Mucosa of descending colon (tissue), 3 donors: ENCODE results near the gene KCNQ2. TPM values are rescaled to one million over a fixed set of nuclear protein-coding genes. Genes with fewer than 3 reads are reported as not detected.

ENCODE experiments used
- ATAC-seq: fragments of 200-7000 bp; cut with Tn5 transposase; one replicate; pipeline ENCODE4 v1.9.1; 2020; ENCODE audit warnings: mild to moderate bottlenecking, moderate library complexity
- DNase-seq, 3 donors: peaks; one replicate each; pipeline ENCODE4 v3.0.0-alpha.2; 2020
- H3K36me3 ChIP-seq: fragments of 200-600 bp; one replicate; pipeline ENCODE4 v1.8.0; 2021; ENCODE audit warnings: low read depth, mild to moderate bottlenecking
- H3K4me1 ChIP-seq: fragments of 200-600 bp; one replicate; pipeline ENCODE4 v1.8.0; 2021; ENCODE audit warnings: low read depth, mild to moderate bottlenecking
- H3K4me3 ChIP-seq: fragments of 200-600 bp; one replicate; pipeline ENCODE4 v1.8.0; 2021; ENCODE audit warnings: mild to moderate bottlenecking
- H3K9me3 ChIP-seq: fragments of 200-600 bp; one replicate; pipeline ENCODE4 v1.8.0; 2021; ENCODE audit warnings: mild to moderate bottlenecking
- CTCF ChIP-seq: fragments of 200-600 bp; IDR thresholded peaks from one replicate; pipeline ENCODE4 v1.8.0; 2022; ENCODE audit warnings: antibody characterized with exemption, mild to moderate bottlenecking
- intact Hi-C, 2 donors: fragments of 100-400 bp; cut with DNase I in 1 of 2; cut with micrococcal nuclease in 1 of 2; formaldehyde crosslinking; loops; one replicate each; pipeline versions ENCODE4 v1.11.0 to v1.11.1; 2022; cut with DNase I, micrococcal nuclease
- total RNA-seq, 3 donors: library from RNA; stranded (reverse); fragmentation: NEBNext Ultra II Directional in 2 of 3; extraction: Animal tissue kit (Norgen Biotek cat#: 25700) in 2 of 3; gene quantifications; one replicate each; pipeline versions ENCODE4 v1.2.1 to v1.2.4, GENCODE V29; 2021 to 2023
- donor health status: DM: no; HTN: no; CAD: no; lungs with moderate emphysema.
- donor health status: DM: no; HTN: no; CAD: no.
- donor health status: DM: no; HTN: yes; CAD: no.

The KCNQ2 gene
- total RNA-seq, 3 donors from 2014 or later: 1.4 TPM; not detected in 2

GRCh38 chr20:63370618-63371187 is 101.8 kb downstream of the KCNQ2 start:
- intact Hi-C loops: no loop called here
- Histone ChIP-seq H3K36me3 (no peaks in the 10 kb centered on the region), H3K9me3 (no peaks in the 10 kb centered on the region), H3K4me1 (no peaks in the 10 kb centered on the region), H3K4me3 (no peak overlapping the region)
- no peak for TF ChIP-seq CTCF
- ATAC-seq: no peak
- no peak for DNase-seq

DNA sequence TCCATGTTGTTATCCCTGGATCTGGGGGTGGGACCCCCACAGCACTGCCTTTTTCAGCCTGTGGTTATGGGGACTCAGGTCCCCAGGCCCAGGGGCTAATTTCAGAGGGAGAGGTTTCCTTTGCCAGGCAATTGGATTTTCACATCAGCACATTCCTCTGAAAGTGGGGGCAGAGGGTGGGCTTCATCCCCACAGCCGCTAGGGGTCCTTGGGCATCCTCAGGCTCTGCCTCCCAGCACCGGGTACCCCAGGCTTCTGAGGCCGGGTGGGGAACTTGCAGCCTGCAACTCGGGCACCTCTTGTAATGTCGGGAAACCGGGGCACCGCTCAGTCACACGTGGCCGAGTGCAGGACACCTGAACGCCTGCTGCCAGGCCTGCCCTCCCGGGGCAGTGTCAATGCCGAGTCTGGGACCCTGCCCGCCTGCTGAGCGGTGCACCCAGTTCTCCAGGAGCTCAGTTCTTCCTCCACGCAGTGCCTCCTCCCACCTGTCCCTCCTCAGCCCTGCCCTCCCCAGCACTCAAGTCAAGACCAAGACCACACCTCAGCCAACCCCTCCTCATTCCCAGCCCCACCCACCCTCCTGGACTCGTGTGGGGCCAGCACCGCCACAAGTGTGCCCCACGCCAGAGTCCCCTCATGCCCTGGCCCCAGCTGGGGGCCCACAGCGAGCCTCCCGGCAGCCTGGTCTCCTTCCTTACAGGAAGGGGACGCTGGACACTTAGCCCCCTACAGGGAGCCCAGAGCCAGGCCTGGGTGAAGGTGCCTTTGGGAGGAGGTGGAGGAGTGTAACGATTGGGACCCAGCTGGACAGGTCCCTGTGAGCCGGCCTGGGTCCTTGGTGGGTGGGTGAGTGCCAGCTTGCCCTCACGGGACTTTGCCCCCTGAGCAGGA is 102.5 kb downstream of the KCNQ2 start:
- ATAC-seq: no peak
- intact Hi-C loops: no loop called here
- Histone ChIP-seq H3K36me3 (no peaks in the 10 kb centered on the region), H3K4me3 (no peak overlapping the region), H3K4me1 (no peaks in the 10 kb centered on the region), H3K9me3 (no peaks in the 10 kb centered on the region)
- TF ChIP-seq CTCF: no peak
- no peak for DNase-seq

- H3K4me3 ChIP-seq: no peak overlapping the region
- ATAC-seq (no peak), DNase-seq (no peak)
- no peaks in the 10 kb centered on the region for H3K9me3 ChIP-seq
- TF ChIP-seq CTCF: no peak
- intact Hi-C loops: no loop called here
- no peaks in the 10 kb centered on the region for H3K36me3 ChIP-seq
- no peaks in the 10 kb centered on the region for H3K4me1 ChIP-seq
Measured at GRCh38 chr20:63369024-63369530, 103.4 kb downstream of the KCNQ2 start.

DNA sequence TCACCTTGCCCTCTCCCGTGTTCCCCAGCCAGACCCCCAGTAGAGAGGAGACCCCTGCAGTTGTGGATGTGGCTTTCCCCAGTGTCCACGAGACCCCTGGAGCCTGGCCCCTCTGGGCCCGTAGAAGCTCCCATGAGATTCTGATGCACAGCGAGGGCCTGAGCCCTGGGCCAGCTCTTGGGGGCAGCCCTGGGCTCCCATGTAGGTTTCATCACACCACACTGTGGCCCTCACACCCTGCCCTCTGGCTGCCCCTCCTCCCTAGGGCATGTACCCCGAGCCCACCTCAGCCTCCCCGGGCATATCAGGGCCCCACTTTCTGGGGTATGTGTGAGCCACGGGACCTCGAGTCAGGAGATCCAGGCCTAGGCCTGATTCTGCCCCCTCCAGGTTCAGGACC is 104.3 kb downstream of the KCNQ2 start:
- Histone ChIP-seq H3K4me1 (no peaks in the 10 kb centered on the region), H3K36me3 (no peaks in the 10 kb centered on the region), H3K9me3 (no peaks in the 10 kb centered on the region), H3K4me3 (no peak overlapping the region)
- intact Hi-C loops: no loop called here
- no peak for DNase-seq
- no peak for TF ChIP-seq CTCF
- no peak for ATAC-seq

DNA sequence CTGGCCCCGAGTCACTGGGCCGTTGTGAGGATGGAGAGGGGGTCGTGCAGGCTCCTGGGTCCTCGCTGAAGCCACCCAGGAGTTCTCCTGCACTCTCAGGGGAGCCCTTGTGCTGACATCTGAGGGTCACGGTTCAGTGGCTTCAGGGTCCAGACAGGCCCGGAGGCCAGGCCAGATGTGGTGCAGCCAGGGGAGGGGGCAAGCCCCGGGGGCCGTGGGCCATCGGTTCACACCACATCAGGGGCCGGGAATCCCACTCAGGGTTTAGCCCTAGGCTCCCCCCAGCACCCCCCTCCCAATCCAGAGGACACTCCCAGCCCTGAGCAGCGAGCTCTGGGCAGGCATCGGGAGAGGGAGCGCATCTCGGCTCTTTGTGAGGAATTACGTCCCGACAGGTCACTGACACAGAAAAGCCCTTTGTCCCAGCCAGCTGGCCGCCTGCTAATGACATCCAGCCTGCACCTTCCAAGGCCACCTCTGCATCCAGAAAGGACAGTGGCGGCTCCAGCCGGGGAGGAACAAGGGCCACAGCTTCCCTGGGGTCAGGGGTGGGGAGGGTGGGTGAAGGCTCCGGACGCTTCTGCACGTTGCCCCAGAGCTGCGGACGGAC is 104.9 kb downstream of the KCNQ2 start:
- ATAC-seq (no peak), DNase-seq (no peak)
- no peaks in the 10 kb centered on the region for H3K9me3 ChIP-seq
- no peaks in the 10 kb centered on the region for H3K36me3 ChIP-seq
- H3K4me3 ChIP-seq: no peak overlapping the region
- TF ChIP-seq CTCF: no peak
- intact Hi-C loops: no loop called here
- no peaks in the 10 kb centered on the region for H3K4me1 ChIP-seq
